ENCODE measurements around the gene PAX5. TPM values are rescaled to one million over a fixed set of nuclear protein-coding genes. Genes with fewer than 3 reads are reported as not detected.

PAX5 gene
- total RNA-seq, 1 experiment from 2014 or later = not detected

DNA sequence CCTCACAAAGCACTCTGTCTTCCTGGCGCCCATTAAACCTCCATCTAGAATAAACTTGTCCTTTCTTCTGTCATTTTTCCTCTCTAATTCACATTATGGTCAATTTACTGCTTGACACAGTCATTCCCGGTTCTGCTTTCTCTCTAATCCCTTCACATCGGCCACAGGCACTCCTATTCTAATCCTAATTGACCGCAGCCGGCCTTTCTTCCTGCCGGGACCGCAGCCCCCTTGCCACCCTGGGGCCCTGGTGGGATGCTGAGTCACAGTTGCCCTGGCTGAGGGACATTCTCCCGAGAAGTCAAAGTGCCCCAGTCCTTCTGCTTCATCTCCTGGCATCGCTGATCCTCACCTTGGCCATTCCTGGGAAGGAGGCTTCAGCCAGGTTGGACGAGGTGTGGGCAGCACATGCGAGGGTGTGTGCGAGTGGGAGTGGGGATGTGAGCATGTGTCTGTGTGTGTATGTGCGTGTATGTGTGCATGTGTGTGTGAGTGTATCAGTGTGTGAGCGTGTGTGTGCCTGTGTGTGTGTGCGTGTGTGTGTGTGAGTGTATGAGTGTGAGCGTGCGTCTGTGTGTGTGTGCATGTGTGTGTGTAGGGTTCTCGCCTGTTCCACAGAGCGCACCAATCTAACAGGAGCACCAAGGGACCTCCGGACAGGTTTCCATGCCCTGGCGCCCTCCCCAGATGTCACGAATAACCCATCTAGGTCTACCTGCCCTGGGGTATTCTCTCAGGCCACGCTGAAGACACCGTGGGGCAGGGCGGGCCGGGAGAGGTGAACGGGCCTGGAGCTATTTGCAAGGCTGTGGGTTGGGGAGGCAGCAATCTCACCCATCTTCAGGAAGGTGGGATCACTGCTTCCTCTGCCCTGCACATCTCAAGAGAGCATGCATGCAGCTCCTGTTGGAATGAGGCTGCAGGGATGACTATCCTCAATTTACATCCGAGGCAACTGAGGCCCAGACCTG is 191.2 kb downstream of the PAX5 start:
- DNase-seq (ENCODE audit: extremely low read depth, low read depth) = no peak

- DNase-seq (ENCODE audit: extremely low read depth, low read depth) = no peak
These were observed 193.1 kb downstream of the PAX5 start for GRCh38 chr9:36840898-36841536.

DNA sequence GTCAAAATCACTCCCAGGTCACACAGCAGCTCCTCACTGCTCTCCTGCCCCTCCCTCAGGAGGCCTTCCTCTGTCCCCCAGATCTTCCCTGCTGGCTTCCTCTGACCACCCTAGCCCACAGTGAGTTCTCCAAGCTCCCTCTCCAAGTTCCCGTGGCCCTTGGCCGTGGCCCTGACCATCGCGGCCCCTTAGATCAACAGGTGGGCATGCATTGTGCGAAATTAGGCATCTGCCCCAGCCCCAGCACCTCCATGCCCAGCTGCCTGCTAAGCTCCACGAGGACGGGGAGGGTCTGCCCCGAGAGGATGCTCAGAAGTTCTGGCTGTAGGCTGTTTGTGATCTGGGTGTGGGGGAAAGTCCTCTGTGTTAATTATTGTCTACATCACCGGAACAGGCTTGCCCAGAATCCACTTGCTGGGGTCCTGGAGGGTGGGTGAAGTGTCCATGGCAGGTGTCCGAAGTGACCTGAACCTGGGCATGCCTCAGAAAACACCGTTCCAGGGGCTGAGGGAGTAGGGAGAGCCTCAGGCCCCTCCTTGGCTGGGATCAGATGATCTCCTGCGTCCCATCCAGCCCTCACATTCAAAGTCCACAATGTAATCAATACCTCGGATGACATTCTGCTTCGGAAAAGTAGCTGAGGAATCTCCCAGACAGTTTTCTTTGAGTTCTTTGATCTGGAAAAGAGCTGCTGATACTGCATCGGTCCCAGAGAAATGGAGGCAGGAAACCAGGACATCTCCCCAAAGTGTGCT is 194.8 kb downstream of the PAX5 start:
- DNase-seq (ENCODE audit: extremely low read depth, low read depth) = no peak

- DNase-seq (ENCODE audit: extremely low read depth, low read depth) = no peak
These were observed 196.3 kb downstream of the PAX5 start for GRCh38 chr9:36837431-36838405.

- no peak for DNase-seq (ENCODE audit: extremely low read depth, low read depth)
These were observed 197.6 kb downstream of the PAX5 start for GRCh38 chr9:36836486-36836885.

- no peak for DNase-seq (ENCODE audit: extremely low read depth, low read depth)
These were observed 198.6 kb downstream of the PAX5 start for GRCh38 chr9:36835271-36835996.

DNA sequence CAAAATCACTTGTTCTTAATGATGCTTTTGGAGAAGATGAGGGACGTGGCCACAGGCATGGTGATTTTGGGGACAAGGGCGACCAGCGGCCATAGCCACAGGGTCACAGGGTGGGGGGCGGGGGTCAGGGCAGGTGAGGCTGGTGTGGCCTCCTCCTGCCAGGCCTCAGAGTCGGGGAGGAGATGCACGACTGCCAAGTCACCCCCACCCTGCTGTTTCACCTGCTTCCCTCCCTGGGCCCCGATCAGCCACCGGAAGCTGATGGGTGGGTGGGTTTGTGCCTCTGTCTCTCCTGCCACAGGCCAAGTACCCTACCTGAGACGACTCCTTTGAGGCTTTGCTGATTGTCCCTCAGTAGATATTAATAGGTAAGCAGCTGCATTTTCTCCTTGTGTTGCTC is 199.3 kb downstream of the PAX5 start:
- DNase-seq (ENCODE audit: extremely low read depth, low read depth) = no peak

GRCh38 chr9:36833954-36834353 is 200.1 kb downstream of the PAX5 start:
- no peak for DNase-seq (ENCODE audit: extremely low read depth, low read depth)

DNA sequence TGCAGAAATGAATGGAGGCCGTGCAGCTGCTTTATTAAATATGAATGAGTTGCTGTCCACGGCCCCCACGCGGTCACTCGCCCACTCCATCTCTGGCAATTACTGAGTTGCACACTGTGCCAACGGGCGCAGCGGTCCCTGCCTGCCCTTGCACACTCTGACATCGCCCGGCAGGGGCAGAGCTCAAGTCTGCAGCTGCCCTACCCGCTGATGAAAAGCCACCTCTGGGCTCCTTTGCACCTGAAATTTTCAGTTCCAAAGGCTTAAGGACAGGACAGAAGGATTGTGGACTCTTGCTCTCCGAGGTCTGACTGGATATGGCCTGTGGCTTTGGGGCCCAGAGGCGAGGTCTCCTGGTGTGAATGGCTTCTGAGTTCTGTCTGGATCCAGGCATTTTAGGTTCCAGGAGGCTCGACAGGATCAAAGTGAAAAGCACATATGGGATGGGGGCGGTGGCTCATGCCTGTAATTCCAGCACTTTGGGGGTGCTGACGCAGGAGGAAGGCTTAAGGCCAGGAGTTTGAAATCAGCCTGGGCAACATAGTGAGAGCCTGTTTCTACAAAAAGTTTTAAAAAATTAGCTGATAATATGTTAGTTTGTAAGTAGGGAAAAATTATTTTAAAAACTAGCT is 201.8 kb downstream of the PAX5 start:
- no peak for DNase-seq (ENCODE audit: extremely low read depth, low read depth)

- DNase-seq (ENCODE audit: extremely low read depth, low read depth) = no peak
These were observed 202.5 kb downstream of the PAX5 start for GRCh38 chr9:36831381-36832161.

- no peak for DNase-seq (ENCODE audit: extremely low read depth, low read depth)
These were observed 205.5 kb downstream of the PAX5 start for GRCh38 chr9:36828611-36829013.

GRCh38 chr9:36827593-36827992 is 206.5 kb downstream of the PAX5 start:
- no peak for DNase-seq (ENCODE audit: extremely low read depth, low read depth)

GRCh38 chr9:36826581-36826980 is 207.5 kb downstream of the PAX5 start:
- no peak for DNase-seq (ENCODE audit: extremely low read depth, low read depth)

DNA sequence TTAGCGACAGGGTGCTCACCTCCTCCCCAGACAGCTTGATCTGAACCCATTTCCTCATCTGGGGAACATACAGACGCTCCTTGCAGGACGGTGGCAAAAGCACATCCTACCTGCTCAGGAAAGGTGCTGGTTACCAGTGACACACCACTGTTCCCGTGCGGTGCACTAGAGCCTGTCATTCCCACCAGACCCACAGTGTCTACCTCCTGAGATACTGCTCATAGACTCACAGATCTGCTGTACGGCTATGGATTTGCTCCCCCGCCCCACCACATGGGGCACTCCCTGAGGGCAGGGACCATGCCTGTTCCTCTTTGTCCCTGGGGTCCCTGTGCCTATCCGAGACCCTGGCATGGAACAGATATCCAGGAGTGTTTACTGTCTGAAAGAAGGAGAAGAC is 208.9 kb downstream of the PAX5 start:
- DNase-seq (ENCODE audit: extremely low read depth, low read depth) = no peak

- DNase-seq (ENCODE audit: extremely low read depth, low read depth) = no peak
These were observed 210.1 kb downstream of the PAX5 start for GRCh38 chr9:36823934-36824333.

DNA sequence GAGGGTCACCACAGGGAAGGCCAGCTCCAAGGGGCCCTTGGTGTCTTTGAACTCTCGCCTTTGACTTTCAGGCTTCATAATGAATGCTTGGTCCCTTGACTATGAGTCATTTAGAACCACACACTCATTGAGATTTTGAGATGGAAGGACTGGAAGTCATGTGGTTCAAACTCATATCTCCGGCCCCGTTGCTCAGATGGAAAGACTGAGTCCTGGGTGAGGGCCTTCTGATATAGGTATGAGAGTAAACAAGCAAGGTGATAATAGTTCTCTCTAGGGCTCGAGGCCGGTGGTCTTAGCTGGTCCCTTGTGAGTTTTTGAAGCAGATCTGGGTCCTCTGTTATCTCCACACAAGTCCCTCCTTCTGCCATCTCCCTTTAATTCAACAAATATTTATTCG is 210.6 kb downstream of the PAX5 start:
- no peak for DNase-seq (ENCODE audit: extremely low read depth, low read depth)

DNA sequence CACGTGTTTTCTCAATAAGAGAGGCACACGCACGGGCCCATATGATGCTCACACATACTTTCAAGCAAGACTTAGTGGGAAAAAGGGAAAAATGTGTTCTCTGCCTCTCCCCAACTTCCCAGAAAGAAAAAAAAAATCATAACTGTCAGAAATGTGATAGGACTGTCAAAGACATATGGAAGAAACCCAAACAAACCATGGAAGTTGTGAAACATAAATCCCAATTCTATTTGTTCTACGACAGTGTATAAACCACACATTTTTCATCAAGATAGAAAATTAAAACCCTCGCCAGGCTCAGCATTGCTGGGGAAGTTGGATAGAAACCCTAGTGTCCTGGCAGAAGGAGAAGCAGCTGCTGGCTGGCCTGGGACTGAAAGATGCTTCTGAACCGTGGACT is 211.9 kb downstream of the PAX5 start:
- no peak for DNase-seq (ENCODE audit: extremely low read depth, low read depth)

DNA sequence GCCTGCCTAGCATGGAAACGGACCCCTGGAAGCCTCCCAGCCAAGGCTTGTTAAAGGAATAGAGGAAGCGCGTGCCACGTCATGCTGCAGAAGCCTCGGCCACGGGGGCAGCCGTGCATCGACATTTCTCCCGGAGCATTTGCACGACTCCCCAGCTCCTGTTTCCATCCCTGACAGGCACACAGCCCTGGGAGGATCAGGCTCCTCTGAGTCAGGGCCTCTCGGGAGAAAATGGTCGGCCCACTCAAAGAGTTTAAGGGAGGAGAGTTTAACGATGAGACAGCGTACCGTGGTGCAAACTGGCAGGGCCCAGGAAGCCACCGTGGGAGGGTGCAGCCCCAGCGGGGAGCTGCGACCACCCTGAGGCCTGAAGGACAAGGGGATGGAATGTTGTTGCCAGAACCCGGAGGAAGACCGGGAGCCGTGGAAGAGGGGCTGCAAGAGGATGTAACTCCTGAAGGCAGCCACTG is 213.6 kb downstream of the PAX5 start:
- no peak for DNase-seq (ENCODE audit: extremely low read depth, low read depth)
